Measurements from ENCODE around the gene CYP4F8. TPM values are rescaled to one million over a fixed set of nuclear protein-coding genes. Genes with fewer than 3 reads are reported as not detected.

CYP4F8 gene
- total RNA-seq, 1 donor from 2014 or later = not detected

GRCh38 chr19:15666186-15666585 is 51.2 kb downstream of the CYP4F8 start:
- Histone ChIP-seq H3K36me3 (no peaks in the 10 kb centered on the region), H4K20me1 (ENCODE audit: low read depth) (no peaks in the 10 kb centered on the region)
- peaks cover 16% of the 10 kb centered on the region for H3K9me3 Mint-ChIP-seq

DNA sequence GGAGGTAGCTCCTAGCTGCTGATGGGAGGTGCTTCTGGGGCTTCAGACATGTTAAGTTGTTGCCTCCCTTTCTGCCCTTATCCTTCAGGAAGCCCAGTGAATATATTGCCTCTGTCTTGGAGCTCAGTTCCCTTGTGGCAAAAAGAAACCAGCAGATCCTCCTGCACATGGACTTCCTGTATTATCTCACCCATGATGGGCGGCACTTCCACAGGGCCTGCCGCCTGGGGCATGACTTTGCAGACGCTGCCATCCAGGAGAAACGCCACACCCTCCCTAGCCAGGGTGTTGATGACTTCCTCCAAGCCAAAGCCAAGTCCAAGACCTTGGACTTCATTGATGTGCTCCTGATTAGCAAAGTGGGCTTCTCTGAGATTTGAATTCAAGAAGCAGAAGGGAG is 51.9 kb downstream of the CYP4F8 start:
- Histone ChIP-seq H3K79me2 (ENCODE audit: low read depth) (no peaks in the 10 kb centered on the region), H3F3A (ENCODE audit: low read depth) (no peaks in the 10 kb centered on the region), H3K4me2 (no peak overlapping the region), H3K4me3 (no peak overlapping the region), H3K9ac (no peak overlapping the region), H3K27me3 (no peaks in the 10 kb centered on the region), H2AFZ (replicated peaks) (no peak overlapping the region), H4K20me1 (ENCODE audit: low read depth) (no peaks in the 10 kb centered on the region), H3K27ac (no peak overlapping the region), H3K36me3 (no peaks in the 10 kb centered on the region), H3K4me1 (no peaks in the 10 kb centered on the region), H3K9me3 (ENCODE audit: low read depth) (peaks cover 3% of the 10 kb centered on the region)
- no peak for DNase-seq (ENCODE audit: low spot score)
- H3K27me3 Mint-ChIP-seq (ENCODE audit: insufficient read depth, low read depth) = peaks cover 7% of the 10 kb centered on the region
- H3K36me3 Mint-ChIP-seq = peaks cover 1% of the 10 kb centered on the region
- no peak for TF ChIP-seq EZH2phosphoT487 (IDR thresholded peaks at IDR 0.05)
- no peaks in the 10 kb centered on the region for H3K4me1 Mint-ChIP-seq
- H3K27ac Mint-ChIP-seq = no peak overlapping the region
- no peak overlapping the region for H3K4me3 Mint-ChIP-seq
- peaks cover 13% of the 10 kb centered on the region for H3K9me3 Mint-ChIP-seq

More at GRCh38 chr19:15666186-15666585, 51.2 kb downstream of the CYP4F8 start:
- no peak for DNase-seq (ENCODE audit: low spot score)
- no peak overlapping the region for H3K4me3 ChIP-seq
- TF ChIP-seq EZH2 (IDR thresholded peaks at IDR 0.05) = no peak
- Mint-ChIP-seq H3K27ac (no peak overlapping the region), H3K4me3 (no peak overlapping the region), H3K36me3 (peaks cover 1% of the 10 kb centered on the region), H3K4me1 (no peaks in the 10 kb centered on the region), H3K27me3 (ENCODE audit: insufficient read depth, low read depth) (peaks cover 7% of the 10 kb centered on the region)
- no peak overlapping the region for H3K4me2 ChIP-seq
- no peak overlapping the region for H2AFZ ChIP-seq (replicated peaks)
- peaks cover 7% of the 10 kb centered on the region for H3K9me3 ChIP-seq (ENCODE audit: low read depth)
- no peak overlapping the region for H3K27ac ChIP-seq
- H3K9ac ChIP-seq = no peak overlapping the region
- H3K79me2 ChIP-seq (ENCODE audit: low read depth) = no peaks in the 10 kb centered on the region
- H3K4me1 ChIP-seq = no peaks in the 10 kb centered on the region
- no peaks in the 10 kb centered on the region for H3F3A ChIP-seq (ENCODE audit: low read depth)
- no peaks in the 10 kb centered on the region for H3K27me3 ChIP-seq

DNA sequence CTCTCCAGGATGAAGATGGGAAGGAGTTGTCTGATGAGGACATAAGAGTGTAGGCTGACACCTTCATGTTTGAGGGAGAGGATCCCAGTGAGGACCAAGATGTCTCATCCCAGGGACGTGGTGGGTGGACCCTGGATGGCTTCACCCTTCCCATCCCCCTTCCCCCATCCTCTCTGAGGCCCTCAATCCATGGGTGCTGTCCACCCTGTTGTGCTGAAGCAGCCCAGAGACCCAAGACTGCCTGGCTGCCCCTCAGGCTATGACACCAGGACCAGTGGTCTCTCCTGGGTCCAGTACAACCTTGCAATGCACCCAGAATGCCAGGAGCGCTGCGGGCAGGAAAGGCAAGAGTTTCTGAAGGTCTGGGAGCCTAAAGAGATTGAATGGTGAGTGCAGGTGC is 54.4 kb downstream of the CYP4F8 start:
- Histone ChIP-seq H3K9ac (no peak overlapping the region), H3K9me3 (ENCODE audit: low read depth) (peaks cover 3% of the 10 kb centered on the region), H3K4me2 (no peak overlapping the region), H4K20me1 (ENCODE audit: low read depth) (no peaks in the 10 kb centered on the region), H2AFZ (replicated peaks) (no peak overlapping the region), H3K79me2 (ENCODE audit: low read depth) (no peaks in the 10 kb centered on the region), H3K4me3 (no peak overlapping the region), H3K36me3 (no peaks in the 10 kb centered on the region), H3F3A (ENCODE audit: low read depth) (no peaks in the 10 kb centered on the region), H3K27ac (no peak overlapping the region), H3K4me1 (no peaks in the 10 kb centered on the region), H3K27me3 (no peaks in the 10 kb centered on the region)
- no peak for DNase-seq (ENCODE audit: low spot score)
- peaks cover 1% of the 10 kb centered on the region for H3K36me3 Mint-ChIP-seq
- TF ChIP-seq EZH2 (IDR thresholded peaks at IDR 0.05) (no peak), CTCF (IDR thresholded peaks at IDR 0.05) (no peak), EZH2phosphoT487 (IDR thresholded peaks at IDR 0.05) (no peak)
- no peaks in the 10 kb centered on the region for H3K4me1 Mint-ChIP-seq
- H3K9me3 Mint-ChIP-seq = peaks cover 14% of the 10 kb centered on the region
- no peak overlapping the region for H3K27ac Mint-ChIP-seq
- H3K4me3 Mint-ChIP-seq = no peak overlapping the region
- H3K27me3 Mint-ChIP-seq (ENCODE audit: insufficient read depth, low read depth) = peaks cover 7% of the 10 kb centered on the region

- no peaks in the 10 kb centered on the region for H3K27me3 ChIP-seq
- H2AFZ ChIP-seq (replicated peaks) = no peak overlapping the region
- H3K27me3 Mint-ChIP-seq (ENCODE audit: insufficient read depth, low read depth) = peaks cover 7% of the 10 kb centered on the region
- H3K4me3 ChIP-seq = no peak overlapping the region
- H3K27ac Mint-ChIP-seq = no peak overlapping the region
- no peaks in the 10 kb centered on the region for H3K79me2 ChIP-seq (ENCODE audit: low read depth)
- H3K4me3 Mint-ChIP-seq = no peak overlapping the region
- TF ChIP-seq EZH2 (IDR thresholded peaks at IDR 0.05) (no peak), CTCF (IDR thresholded peaks at IDR 0.05) (no peak), EZH2phosphoT487 (IDR thresholded peaks at IDR 0.05) (no peak)
- no peaks in the 10 kb centered on the region for H4K20me1 ChIP-seq (ENCODE audit: low read depth)
- H3K4me2 ChIP-seq = no peak overlapping the region
- peaks cover 1% of the 10 kb centered on the region for H3K36me3 Mint-ChIP-seq
- H3F3A ChIP-seq (ENCODE audit: low read depth) = no peaks in the 10 kb centered on the region
- H3K36me3 ChIP-seq = no peaks in the 10 kb centered on the region
- H3K27ac ChIP-seq = no peak overlapping the region
- H3K4me1 Mint-ChIP-seq = no peaks in the 10 kb centered on the region
- DNase-seq (ENCODE audit: low spot score) = no peak
- peaks cover 14% of the 10 kb centered on the region for H3K9me3 Mint-ChIP-seq
- H3K9me3 ChIP-seq (ENCODE audit: low read depth) = peaks cover 3% of the 10 kb centered on the region
- no peak overlapping the region for H3K9ac ChIP-seq
- no peaks in the 10 kb centered on the region for H3K4me1 ChIP-seq
These were observed 54.9 kb downstream of the CYP4F8 start for GRCh38 chr19:15669891-15670290.

Data from neural progenitor cell (in vitro differentiated cells).